Smooth muscle cell (in vitro differentiated cells): Measurements from ENCODE around the gene PMF1. TPM values are rescaled to one million over a fixed set of nuclear protein-coding genes. Genes with fewer than 3 reads are reported as not detected.

Experiments used
- DNase-seq: peaks from one replicate; lab custom pipeline; 2025; ENCODE audit not compliant: unreplicated experiment; lab: John Stamatoyannopoulos, UW
- H2AFZ ChIP-seq: fragments of 200-600 bp; sonication (generic); 2 replicates; pipeline ENCODE4 v1.6.0; 2016; ENCODE audit warnings: antibody characterized with exemption, low read depth, mild to moderate bottlenecking
- H3F3A ChIP-seq: fragments of 200-600 bp; sonication (generic); 2 replicates; pipeline ENCODE4 v1.6.0; 2017; ENCODE audit warnings: antibody characterized with exemption, low read depth
- H3K27ac ChIP-seq: fragments of 200-600 bp; sonication (generic); 2 replicates; pipeline ENCODE4 v1.5.1; 2016; ENCODE audit warnings: low read depth, mild to moderate bottlenecking
- H3K27me3 ChIP-seq: fragments of 200-600 bp; sonication (generic); 2 replicates; pipeline ENCODE4 v1.6.1; 2016; ENCODE audit warnings: low read depth, mild to moderate bottlenecking
- H3K36me3 ChIP-seq: fragments of 200-600 bp; sonication (generic); 2 replicates; pipeline ENCODE4 v1.5.1; 2016; ENCODE audit warnings: low read depth
- H3K4me1 ChIP-seq: fragments of 200-600 bp; sonication (generic); 2 replicates; pipeline ENCODE4 v1.5.1; 2016; ENCODE audit warnings: low read depth
- H3K4me2 ChIP-seq: fragments of 200-600 bp; sonication (generic); 2 replicates; pipeline ENCODE4 v1.6.0; 2016; ENCODE audit warnings: mild to moderate bottlenecking
- H3K4me3 ChIP-seq: fragments of 200-600 bp; sonication (generic); 2 replicates; pipeline ENCODE4 v1.5.1; 2016; ENCODE audit warnings: mild to moderate bottlenecking
- H3K79me2 ChIP-seq: fragments of 200-600 bp; sonication (generic); 2 replicates; pipeline ENCODE4 v1.6.0; 2016; ENCODE audit warnings: low read depth, mild to moderate bottlenecking
- H3K9ac ChIP-seq: fragments of 200-600 bp; sonication (generic); 2 replicates; pipeline ENCODE4 v1.6.0; 2016; ENCODE audit warnings: low read depth
- H3K9me3 ChIP-seq: fragments of 200-600 bp; sonication (generic); replicated peaks from 2 replicates; pipeline ENCODE4 v1.5.1; 2016; ENCODE audit warnings: low read depth
- H4K20me1 ChIP-seq: fragments of 200-600 bp; sonication (generic); 2 replicates; pipeline ENCODE4 v1.6.0; 2016; ENCODE audit warnings: low read depth
- WGBS: methylation state at CpG from one replicate; pipeline ENCODE4 v1.1.7; 2016; ENCODE audit warnings: low lambda C conversion rate; 5-methylcytosine and 5-hydroxymethylcytosine counted together
- polyA plus RNA-seq: library from polyadenylated mRNA; unstranded; fragments of >200 nt; fragmentation: Nextera tagmentation; extraction: Ambion mirVana; gene quantifications from 2 replicates; pipeline ENCODE4 v1.2.1, GENCODE V29; 2016
- total RNA-seq: library from RNA; depleted of rRNA; stranded (reverse); fragments of >200 nt; gene quantifications from 2 replicates; pipeline ENCODE4 v1.2.3, GENCODE V29; 2014
- TF ChIP-seq, protein P1 (sequence below): fragments of 200-600 bp; sonication (generic); IDR thresholded peaks from 2 replicates; pipeline ENCODE4 v1.5.1; 2017; ENCODE audit warnings: borderline replicate concordance, mild to moderate bottlenecking, antibody characterized with exemption; ENCODE audit not compliant: insufficient read depth, poor library complexity, severe bottlenecking

The PMF1 gene
- total and polyA plus RNA-seq, 2 experiments from 2014 or later, result 59.2 to 82.5 TPM

- H3K36me3 ChIP-seq, result peaks cover 18% of the 10 kb centered on the region
- DNase-seq, result no peak
- no peak overlapping the region for H3K4me3 ChIP-seq
- H3K27me3 ChIP-seq, result no peaks in the 10 kb centered on the region
- H2AFZ ChIP-seq, result no peak overlapping the region
- peaks cover 52% of the 10 kb centered on the region for H4K20me1 ChIP-seq
- H3K9ac ChIP-seq, result no peak overlapping the region
- H3K4me2 ChIP-seq, result no peak overlapping the region
- no peaks in the 10 kb centered on the region for H3F3A ChIP-seq
- TF ChIP-seq, protein P1, sequence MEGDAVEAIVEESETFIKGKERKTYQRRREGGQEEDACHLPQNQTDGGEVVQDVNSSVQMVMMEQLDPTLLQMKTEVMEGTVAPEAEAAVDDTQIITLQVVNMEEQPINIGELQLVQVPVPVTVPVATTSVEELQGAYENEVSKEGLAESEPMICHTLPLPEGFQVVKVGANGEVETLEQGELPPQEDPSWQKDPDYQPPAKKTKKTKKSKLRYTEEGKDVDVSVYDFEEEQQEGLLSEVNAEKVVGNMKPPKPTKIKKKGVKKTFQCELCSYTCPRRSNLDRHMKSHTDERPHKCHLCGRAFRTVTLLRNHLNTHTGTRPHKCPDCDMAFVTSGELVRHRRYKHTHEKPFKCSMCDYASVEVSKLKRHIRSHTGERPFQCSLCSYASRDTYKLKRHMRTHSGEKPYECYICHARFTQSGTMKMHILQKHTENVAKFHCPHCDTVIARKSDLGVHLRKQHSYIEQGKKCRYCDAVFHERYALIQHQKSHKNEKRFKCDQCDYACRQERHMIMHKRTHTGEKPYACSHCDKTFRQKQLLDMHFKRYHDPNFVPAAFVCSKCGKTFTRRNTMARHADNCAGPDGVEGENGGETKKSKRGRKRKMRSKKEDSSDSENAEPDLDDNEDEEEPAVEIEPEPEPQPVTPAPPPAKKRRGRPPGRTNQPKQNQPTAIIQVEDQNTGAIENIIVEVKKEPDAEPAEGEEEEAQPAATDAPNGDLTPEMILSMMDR, result no peak
- H3K27ac ChIP-seq, result no peak overlapping the region
- peaks cover 31% of the 10 kb centered on the region for H3K79me2 ChIP-seq
- no peaks in the 10 kb centered on the region for H3K9me3 ChIP-seq
- H3K4me1 ChIP-seq, result peaks cover 9% of the 10 kb centered on the region
Measured at GRCh38 chr1:156276532-156276931, 63.7 kb downstream of the PMF1 start.

- H3K4me1 ChIP-seq, result peaks cover 14% of the 10 kb centered on the region
- WGBS, result 86% methylated on average over 6 of the region's 6 CpGs
- no peak overlapping the region for H3K27ac ChIP-seq
- H3F3A ChIP-seq, result no peaks in the 10 kb centered on the region
- no peak overlapping the region for H3K9ac ChIP-seq
- no peak for DNase-seq
- H3K36me3 ChIP-seq, result peaks cover 18% of the 10 kb centered on the region
- TF ChIP-seq, protein P1, result no peak
- peaks cover 35% of the 10 kb centered on the region for H3K79me2 ChIP-seq
- no peak overlapping the region for H3K4me3 ChIP-seq
- no peak overlapping the region for H2AFZ ChIP-seq
- no peak overlapping the region for H3K4me2 ChIP-seq
- H3K9me3 ChIP-seq, result no peaks in the 10 kb centered on the region
- no peaks in the 10 kb centered on the region for H3K27me3 ChIP-seq
- peaks cover 56% of the 10 kb centered on the region for H4K20me1 ChIP-seq
Measured at GRCh38 chr1:156276966-156277381, 64.2 kb downstream of the PMF1 start.

- no peaks in the 10 kb centered on the region for H3K9me3 ChIP-seq
- peaks cover 42% of the 10 kb centered on the region for H3K79me2 ChIP-seq
- peaks cover 51% of the 10 kb centered on the region for H4K20me1 ChIP-seq
- no peak overlapping the region for H3K4me3 ChIP-seq
- no peaks in the 10 kb centered on the region for H3K36me3 ChIP-seq
- no peaks in the 10 kb centered on the region for H3K27me3 ChIP-seq
- no peak overlapping the region for H3K9ac ChIP-seq
- H3K27ac ChIP-seq, result no peak overlapping the region
- no peak overlapping the region for H2AFZ ChIP-seq
- H3K4me2 ChIP-seq, result no peak overlapping the region
- TF ChIP-seq, protein P1, result no peak
- H3F3A ChIP-seq, result no peaks in the 10 kb centered on the region
- 94% methylated on average over 3 of the region's 3 CpGs for WGBS
- no peak for DNase-seq
- H3K4me1 ChIP-seq, result peaks cover 24% of the 10 kb centered on the region
Measured at GRCh38 chr1:156279837-156280236, 67.0 kb downstream of the PMF1 start.

DNA sequence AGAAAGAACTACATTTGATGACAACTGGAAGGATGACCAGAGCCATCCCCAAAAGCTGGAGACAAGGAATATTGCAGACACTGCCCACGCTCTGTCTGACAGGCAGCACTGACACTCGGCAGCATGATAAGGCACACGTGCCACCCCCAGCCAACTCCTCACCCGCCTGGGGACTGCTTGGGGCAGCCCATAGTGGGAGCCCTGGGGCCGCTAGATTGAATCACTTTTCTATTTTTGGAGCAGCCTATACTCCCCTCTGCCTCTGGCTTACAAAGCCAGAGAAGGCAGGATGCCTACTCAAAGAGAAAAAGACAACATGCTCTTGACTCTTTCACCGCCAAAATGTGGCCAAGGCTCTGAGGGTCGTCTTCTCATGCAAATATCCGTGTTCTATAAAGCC, 68.5 kb downstream of the PMF1 start:
- Histone ChIP-seq H3K79me2 (peaks cover 42% of the 10 kb centered on the region), H3K9ac (peak overlapping the region; percentile 97)

More for the DNA sequence above, 68.5 kb downstream of the PMF1 start:
- H2AFZ ChIP-seq, result no peak overlapping the region
- no peaks in the 10 kb centered on the region for H3F3A ChIP-seq
- no peaks in the 10 kb centered on the region for H3K9me3 ChIP-seq
- WGBS, result 15% methylated on average over 8 of the region's 8 CpGs
- H4K20me1 ChIP-seq, result peaks cover 44% of the 10 kb centered on the region
- H3K4me3 ChIP-seq, result peak overlapping the region; percentile 82
- H3K27me3 ChIP-seq, result no peaks in the 10 kb centered on the region
- peak overlapping the region; percentile 87 for H3K27ac ChIP-seq
- H3K4me1 ChIP-seq, result peaks cover 24% of the 10 kb centered on the region
- TF ChIP-seq, protein P1, result no peak
- H3K4me2 ChIP-seq, result peak overlapping the region; percentile 94
- no peaks in the 10 kb centered on the region for H3K36me3 ChIP-seq
- peak; percentile 26 for DNase-seq
